Embryonic facial prominence (tissue), 1 donor: Measurements from ENCODE around the gene BNIP2.
"Not testable (repeated sequence)": the region's sequence is repeated elsewhere in the genome, so short reads cannot be mapped to it uniquely, and the experiment has no call there.

ENCODE experiments used
- DNase-seq: peaks from one replicate; pipeline ENCODE4 v3.0.0-alpha.2; 2016; ENCODE audit errors: extremely low spot score

The BNIP2 gene

GRCh38 chr15:59688423-59688781 lies 718 bp downstream of the BNIP2 start:
- DNase-seq = no peak

- DNase-seq = no peak
These were observed 1.3 kb downstream of the BNIP2 start for GRCh38 chr15:59687836-59688235.

GRCh38 chr15:59686389-59686788 lies 2.7 kb downstream of the BNIP2 start:
- no peak for DNase-seq

GRCh38 chr15:59685737-59686297 lies 3.3 kb downstream of the BNIP2 start:
- DNase-seq = no peak

- DNase-seq = no peak
These were observed 8.2 kb downstream of the BNIP2 start for GRCh38 chr15:59680870-59681269.

- DNase-seq = no peak
These were observed 8.8 kb downstream of the BNIP2 start for GRCh38 chr15:59680346-59680745.

- DNase-seq = no peak
These were observed 10.5 kb downstream of the BNIP2 start for GRCh38 chr15:59678620-59679019.

- no peak for DNase-seq
These were observed 10.9 kb downstream of the BNIP2 start for GRCh38 chr15:59678172-59678571.

GRCh38 chr15:59676565-59676964 lies 12.6 kb downstream of the BNIP2 start:
- DNase-seq = no peak

GRCh38 chr15:59674361-59674877 lies 14.7 kb downstream of the BNIP2 start:
- no peak for DNase-seq

- DNase-seq = no peak
These were observed 20.6 kb downstream of the BNIP2 start for GRCh38 chr15:59668556-59668955.

GRCh38 chr15:59662260-59662659 lies 26.9 kb downstream of the BNIP2 start:
- no peak for DNase-seq

GRCh38 chr15:59659366-59659765 lies 29.8 kb downstream of the BNIP2 start:
- DNase-seq = no peak

GRCh38 chr15:59657635-59658125 lies 31.4 kb downstream of the BNIP2 start:
- no peak for DNase-seq

- DNase-seq = peak; percentile 88
These were observed 32.1 kb downstream of the BNIP2 start, which contains the start of gene GTF2A2 for GRCh38 chr15:59656897-59657634. Gene GTF2A2 (minus strand): TSS chr15:59657515. CDS start chr15:59652277, 5,238 bp downstream.

GRCh38 chr15:59654046-59654445 lies 35.1 kb downstream of the BNIP2 start:
- DNase-seq = no peak

GRCh38 chr15:59649603-59650002 lies 39.5 kb downstream of the BNIP2 start:
- no peak for DNase-seq

- DNase-seq = no peak
These were observed 42.0 kb downstream of the BNIP2 start for GRCh38 chr15:59647085-59647484.

GRCh38 chr15:59646277-59646676 lies 42.8 kb downstream of the BNIP2 start:
- no peak for DNase-seq

GRCh38 chr15:59645812-59646211 lies 43.3 kb downstream of the BNIP2 start:
- not testable (repeated sequence) for DNase-seq

- no peak for DNase-seq
These were observed 44.4 kb downstream of the BNIP2 start for GRCh38 chr15:59644756-59645155.

GRCh38 chr15:59642351-59642750 lies 46.8 kb downstream of the BNIP2 start:
- no peak for DNase-seq

GRCh38 chr15:59637507-59637906 lies 51.6 kb downstream of the BNIP2 start:
- DNase-seq = not testable (repeated sequence)
